GM21423 (cell line): Measurements from ENCODE around the gene PRKCA.
"Not testable (repeated sequence)": the region's sequence is repeated elsewhere in the genome, so short reads cannot be mapped to it uniquely, and the experiment has no call there.

Source experiments
- ATAC-seq: cut with Tn5 transposase; IDR thresholded peaks from one replicate; pipeline ENCODE4 v1.9.1; 2021; ENCODE audit warnings: mild to moderate bottlenecking, moderate library complexity; ENCODE audit not compliant: unreplicated experiment

The PRKCA gene

DNA sequence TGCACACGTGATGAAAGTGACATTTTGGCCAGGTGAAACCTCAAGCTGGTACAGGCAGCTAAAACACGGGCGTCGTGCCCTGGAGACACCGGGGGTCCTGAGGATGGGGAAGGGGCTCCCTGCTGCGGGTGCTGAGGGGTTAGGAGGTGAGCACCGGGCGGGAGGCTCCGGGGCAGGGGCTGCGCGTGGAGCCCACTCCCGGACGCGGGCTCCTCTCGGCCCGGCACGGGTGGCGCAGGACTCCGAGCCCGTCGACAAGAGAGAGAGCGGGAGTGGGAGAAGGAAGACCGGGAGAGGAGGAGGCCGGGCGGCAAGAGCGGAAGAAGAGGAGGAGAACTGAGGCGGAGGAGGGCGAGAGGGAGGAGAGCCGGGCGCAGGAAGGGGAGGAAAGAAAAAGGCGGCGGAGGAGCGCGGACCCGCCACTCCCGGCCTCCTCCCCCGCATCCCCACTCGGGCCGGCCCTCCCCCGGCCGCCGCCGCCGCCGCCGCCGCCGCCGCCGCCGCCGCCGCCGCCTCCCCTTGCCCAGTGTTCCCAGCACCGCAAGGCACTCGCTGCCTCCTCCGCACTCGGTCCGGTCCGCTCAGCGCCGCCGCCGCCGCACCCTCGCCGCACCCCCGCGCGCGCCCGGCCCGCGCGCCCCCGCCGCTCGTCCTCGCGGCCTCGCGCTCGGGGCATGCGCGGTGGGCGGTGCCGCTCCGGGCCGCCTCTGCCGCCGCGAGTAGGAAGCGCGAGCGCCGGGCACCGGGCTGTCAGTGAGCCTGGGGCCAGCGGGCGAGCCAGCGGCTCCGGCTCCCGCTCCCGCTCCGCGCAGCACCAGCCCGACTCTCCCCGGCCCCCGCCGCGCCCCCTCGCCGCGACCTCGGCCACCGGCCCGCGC is at the start of gene PRKCA:
Gene PRKCA, plus strand, starts transcription at position 750 of the 878 bp plus-strand sequence.
- ATAC-seq = peak; percentile 74

DNA sequence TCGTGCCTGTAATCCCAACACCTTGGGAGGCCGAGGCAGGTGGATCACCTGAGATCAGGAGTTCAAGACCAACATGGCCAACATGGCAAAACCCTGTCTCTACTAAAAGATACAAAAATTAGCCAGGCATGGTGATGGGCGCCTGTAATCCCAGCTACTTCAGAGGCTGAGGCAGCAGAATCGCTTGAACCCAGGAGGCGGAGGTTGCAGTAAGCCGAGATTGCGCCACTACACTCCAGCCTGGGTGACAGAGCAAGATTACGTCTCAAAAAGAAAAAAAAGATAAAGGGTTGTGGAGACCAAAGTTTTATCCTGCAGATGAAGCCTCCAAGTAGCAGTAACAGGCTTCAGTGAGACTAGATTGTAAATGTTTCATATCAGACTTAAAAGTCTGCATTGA is 49.0 kb upstream of the PRKCA start:
- ATAC-seq = not testable (repeated sequence)

DNA sequence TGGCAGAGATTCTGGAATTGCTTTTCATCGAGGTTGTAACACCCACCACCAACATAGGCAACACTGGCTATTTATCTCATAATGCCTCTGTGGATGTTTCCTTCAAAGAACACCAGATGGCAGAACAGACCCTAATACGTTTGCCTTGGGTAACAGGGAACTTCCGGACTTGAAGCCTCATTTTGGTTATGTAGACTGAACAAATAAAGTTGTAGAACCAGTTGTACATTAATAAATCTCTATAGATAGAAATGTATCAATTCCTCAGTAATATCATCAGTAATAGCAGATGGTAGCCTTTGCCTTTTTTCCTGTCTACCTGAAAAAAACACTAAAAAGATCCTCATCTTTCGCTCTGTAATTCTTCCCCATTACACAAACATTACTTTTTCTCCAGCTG is 47.3 kb upstream of the PRKCA start:
- no peak for ATAC-seq

DNA sequence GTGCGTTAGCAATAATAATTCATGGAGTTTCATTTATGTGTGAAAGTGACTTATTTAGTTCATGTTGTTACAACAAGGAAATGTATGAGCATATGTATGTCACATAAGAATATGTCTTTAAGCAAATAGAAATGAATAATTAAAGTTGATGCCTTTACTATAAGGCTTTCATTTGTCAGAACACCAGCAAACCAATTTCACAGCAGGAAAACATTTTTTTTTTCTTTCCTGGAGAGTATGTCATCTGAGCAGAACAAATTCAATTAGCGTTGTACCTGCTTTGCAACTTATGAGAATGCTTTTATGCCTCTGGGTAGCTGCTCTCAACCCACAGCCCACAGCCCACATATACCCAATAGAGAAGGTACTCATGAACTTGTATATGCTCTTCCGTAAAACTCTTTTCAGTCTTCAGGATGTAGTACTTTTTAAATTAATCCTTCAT is 46.9 kb upstream of the PRKCA start:
- no peak for ATAC-seq

DNA sequence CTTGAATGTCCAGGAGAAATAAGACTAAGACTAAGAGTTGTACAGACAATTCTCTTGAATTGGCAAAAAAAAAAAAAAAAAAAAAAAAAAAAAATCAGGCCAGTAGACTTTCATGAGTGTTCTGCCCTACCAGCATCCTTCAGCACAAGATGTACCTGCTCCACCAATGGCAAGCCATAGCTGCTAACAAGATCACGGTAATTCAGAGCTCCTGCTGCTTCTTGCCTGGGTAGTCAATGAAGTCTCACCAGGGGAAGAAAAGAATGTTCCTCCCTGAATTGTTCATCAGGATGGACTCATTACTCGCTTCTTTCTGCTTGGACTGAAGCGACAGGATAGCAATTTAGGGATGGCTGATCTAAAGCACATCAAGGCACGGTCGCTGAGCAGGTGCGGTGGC is 42.1 kb upstream of the PRKCA start:
- no peak for ATAC-seq

DNA sequence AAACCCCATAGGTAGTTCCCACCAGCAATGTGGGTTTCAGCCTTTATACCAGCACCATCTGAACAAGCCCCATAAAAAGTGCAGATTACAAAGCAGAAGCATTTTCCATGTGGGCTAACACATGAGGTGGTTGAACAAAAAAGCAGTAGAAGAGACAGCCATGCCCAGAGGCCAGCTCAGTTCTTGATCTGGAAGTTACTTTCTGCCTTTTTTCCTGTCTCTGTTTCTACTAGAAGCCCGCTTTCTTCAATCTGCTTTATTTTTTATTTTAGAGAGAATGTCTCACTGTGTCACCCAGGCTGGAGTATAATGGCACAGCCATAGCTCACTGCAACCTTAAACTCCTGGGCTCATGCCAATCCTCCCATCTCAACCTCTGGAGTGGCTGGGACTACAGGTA is 41.7 kb upstream of the PRKCA start:
- no peak for ATAC-seq

DNA sequence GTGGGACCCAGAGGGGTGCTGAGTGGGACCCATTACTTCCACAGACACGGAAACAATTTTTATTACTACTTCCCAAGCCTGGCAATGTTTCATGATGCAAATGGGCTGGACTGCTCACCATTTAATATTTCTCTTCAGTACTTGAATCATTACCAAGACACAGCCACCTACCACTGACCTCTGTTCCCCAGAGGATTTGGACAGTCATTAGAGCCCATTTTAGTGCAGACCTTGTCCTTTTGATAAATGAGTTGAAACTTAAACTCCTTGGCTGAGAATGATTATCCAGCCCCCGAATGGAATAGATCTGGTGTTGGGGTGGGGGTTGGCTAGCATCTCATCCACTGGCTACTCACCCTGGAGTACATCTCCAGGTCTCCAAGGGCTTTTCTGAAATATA is 39.6 kb upstream of the PRKCA start:
- no peak for ATAC-seq

DNA sequence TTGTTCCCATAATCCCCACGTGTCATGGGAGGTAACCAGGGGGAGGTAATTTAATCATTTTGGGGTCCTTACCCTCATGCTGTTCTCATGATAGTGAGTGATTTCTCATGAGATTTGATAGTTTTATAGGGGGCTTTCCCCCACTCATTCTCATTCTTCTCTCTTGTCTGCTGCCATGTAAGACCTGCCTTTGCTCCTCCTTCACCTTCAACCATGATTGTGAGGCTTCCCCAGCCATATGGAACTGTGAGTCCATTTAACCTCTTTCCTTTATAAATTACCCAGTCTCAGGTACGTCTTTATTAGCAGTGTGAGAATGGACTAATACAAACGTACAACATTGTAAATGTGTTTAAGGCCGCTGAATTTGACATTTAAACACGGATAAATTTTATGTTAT is 37.7 kb upstream of the PRKCA start:
- no peak for ATAC-seq

DNA sequence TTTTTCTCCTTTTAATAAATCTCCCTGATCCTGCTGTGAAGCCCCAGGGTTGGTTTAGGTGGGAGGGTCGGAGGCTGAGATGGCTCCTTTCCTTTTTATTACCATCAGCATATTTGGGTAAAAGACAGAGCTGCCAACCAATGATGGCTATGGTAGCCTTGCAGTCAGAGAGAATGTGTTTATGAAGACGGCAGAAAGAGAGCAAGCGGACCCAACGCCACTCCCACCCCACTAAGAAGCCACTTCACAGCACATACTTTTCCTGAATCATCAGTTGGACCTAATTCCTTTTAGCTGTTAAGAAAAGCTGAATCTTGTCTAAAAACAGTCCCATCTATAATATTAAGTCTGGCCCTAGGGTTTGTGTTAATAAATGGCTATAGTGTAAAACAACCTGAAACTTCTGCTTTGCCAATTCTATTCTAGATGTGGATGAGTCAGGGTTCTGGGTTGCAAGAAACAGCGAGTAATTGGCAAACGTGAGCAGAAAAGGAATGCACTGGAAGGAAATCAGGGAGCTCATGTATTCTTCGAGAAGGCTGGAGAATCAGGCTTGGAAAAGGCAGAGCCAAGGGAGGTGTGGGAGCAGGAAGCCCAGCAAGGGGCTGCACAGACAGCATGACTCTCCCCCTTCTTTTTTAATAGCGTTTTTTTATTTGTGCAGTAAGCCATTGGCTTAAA is 34.0 kb upstream of the PRKCA start:
- ATAC-seq = no peak

DNA sequence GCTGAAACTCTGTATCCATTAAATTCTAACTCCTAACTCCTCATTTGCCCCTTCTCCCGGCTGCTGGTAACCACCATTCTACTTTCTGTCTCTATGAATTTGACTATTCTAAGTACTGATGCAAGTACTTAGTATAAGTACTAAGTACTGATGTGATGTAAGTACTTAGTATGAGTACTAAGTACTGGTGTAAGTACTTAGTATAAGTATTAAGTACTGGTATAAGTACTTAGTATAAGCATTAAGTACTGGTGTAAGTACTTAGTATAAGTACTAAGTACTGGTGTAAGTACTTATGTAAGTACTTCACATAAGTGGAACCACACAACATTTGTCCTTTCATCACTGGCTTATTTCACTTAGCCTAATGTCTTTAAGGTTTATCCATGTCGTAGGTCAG is 32.3 kb upstream of the PRKCA start:
- ATAC-seq = no peak

DNA sequence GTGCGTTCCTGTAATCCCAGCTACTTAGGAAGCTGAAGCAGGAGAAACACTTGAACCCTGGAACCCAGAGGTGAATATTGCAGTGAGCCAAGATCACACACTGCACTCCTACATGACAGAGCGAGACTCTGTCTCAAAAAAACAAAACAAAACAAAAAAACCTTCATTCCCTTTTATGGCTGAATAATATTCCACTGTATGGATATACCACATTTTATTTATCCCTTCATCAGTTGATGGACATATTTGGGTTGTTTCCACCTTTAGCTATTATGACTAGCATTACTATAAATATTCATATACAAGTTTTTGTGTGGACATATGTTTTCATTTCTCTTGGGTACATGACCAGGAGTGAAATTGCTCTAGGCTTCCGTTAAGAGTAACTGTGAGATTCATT is 30.9 kb upstream of the PRKCA start:
- no peak for ATAC-seq

DNA sequence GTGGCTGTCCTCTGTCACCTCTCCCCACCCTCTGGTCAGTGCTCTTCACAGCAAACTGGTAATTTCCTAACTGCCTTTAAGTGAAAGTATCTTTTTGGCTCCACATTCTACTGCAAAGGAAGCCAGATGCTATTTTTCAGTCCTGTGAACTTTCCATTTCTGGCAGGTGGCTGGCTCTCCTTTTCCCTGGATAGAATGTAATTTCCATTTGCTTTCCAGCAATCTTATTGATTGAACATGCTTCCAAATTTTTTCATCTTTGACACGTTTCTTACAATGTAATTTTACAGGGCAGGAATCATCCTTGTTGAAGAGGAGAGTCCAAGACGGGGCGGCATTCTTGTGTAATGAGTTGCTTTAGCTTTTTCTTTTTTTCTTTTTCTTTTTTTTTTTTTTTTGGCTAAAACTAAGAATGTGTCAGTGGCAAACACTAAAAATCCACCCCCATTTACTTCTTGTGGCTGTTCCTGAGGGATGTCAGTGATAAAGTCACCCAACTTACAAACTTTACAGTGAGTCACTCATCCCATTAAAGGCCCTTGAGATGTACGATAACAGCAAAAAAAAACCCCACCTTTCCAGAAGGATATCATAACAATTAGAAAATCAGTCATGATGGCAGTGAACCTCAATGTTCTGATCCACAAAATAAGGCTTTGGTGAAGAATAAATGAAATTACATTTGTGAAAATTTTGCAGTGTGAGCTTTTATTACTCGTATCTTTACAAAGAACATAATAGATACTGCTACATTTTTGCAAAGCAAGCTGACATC is 29.4 kb upstream of the PRKCA start:
- no peak for ATAC-seq

DNA sequence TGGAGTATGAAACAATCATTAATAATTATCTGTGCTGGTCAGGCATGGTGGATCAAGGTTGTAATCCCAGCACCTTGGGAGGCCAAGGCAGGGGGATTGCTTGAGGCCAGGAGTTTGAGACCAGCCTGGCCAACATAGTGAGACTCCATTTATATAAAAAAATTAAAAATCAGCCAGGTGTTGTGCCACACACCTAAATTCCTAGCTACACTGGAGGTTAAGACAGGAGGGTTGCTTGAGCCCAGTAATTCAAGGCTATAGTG is 28.9 kb upstream of the PRKCA start:
- ATAC-seq = no peak

DNA sequence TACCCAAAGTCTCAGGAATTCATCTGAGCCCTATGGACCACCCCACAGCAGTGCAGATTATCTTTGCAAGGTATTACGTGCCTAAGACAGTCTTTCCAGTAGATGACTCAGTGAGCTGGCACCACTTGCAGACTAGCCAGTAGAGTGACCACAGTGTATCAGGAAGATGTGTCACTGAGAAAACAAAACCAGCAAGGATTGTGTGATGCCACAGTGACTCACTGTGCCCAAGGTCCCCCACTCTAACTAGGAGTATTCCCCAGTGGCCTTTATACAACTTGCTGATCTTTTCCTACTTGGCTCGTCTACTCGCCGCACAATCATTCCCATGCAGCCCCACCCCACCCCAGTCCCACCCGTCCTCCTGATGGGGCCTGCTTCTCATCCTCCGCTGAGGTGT is 26.8 kb upstream of the PRKCA start:
- ATAC-seq = no peak

DNA sequence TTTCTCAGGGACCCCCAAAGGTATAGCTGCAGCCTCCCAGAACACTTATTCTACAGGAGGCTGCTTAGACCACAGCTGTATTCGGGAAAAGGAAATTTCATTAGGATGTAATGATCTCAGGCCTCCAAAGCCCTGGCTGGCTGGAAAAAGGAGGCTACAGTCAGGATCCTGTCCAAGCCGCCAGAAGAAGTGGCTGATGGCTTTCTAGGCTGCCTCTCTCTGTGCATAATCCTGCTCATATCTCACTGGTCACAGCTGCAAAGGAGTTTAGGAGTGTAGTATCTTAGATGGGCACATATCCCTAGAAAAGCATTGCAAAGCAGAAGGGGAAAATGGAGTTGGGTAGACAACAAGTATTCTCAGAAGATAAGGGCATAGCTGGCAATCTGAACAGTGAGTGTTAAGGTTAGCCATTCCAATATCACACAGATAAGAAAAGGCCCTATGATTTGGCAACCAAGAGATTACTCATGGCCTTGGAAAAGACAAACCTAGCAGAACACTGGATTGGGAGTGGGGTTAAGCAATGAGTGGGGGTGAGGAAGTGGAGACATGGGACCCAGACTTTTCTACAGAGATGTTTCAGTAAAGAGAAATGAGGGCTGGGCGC is 26.0 kb upstream of the PRKCA start:
- no peak for ATAC-seq

DNA sequence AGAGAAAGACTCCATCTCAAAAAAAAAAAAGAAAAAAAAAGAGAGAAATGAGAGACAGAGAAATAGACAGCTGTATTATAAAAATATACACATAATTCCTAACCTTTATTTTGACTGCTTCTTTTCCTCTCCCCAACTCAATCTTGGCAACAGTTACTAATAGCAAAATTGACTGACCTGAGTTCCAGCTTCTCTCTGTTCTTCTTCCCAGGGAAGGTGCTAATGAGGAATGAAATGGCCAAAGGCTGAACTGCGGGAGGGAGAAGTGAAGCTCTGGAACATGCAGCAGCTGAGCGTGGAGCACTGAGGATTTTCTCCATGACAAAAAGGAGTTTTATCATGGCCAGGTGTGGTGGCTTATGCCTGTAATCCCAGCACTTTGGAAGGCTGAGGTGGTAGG is 25.2 kb upstream of the PRKCA start:
- no peak for ATAC-seq

DNA sequence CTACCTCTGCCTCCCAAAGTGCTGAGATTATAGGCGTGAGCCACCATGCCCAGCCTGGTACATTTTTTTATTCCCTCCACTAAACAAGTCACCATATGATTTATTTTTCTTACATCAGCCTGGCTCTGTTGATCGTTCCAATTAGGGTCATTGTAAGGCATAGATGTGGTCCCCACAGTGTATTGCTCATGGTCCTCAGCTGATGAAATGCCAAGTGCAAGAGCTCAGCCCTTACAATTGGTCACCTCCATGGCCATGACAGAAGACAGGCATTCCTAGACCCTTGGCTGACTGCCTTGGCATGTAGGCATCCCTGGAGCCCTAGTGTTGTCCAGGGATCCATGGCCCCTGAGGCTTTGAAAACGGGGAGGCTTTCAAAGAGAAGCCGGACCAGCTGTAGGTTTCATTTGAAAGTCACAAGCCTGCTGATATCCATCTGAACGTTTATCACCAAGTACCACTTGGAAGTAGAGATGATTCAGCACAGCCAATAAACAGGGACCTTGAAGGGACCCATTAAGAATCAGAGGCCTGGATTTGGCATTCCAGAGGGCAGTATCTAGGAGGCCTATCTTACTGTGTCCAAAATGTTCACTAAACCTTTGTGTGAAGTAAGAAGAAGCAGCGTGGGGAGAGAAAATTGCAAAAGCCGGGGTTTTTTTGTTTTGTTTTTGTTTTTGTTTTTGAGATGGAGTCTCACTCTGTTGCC is 20.6 kb upstream of the PRKCA start:
- no peak for ATAC-seq

DNA sequence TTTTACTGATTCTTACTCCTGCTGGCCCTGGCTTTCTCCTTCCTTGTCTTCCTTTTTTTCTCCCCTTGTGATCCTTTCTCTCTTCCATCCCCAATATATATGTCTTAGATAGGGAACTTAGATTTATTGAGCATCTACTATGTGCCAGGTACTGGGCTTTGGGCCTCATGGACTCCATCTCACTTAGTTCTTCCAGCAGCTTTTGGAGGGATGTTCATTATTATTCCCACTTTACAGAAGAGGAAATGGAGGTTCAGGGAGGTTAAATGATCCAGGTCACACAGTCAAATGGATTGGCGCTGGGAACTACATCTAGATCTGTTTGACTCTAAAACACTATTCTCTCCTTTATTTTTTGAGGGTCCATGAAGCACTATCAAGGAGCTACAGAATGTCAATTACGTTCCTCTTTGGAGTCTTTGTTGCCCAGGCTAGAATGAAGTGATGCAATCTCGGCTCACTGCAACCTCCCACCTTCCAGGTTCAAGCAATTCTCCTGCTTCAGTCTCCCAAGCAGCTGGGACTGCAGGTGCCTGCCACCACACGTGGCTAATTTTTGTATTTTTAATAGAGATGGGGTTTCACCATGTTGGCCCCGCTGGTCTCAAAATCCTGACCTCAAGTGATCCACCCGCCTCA is 19.0 kb upstream of the PRKCA start:
- ATAC-seq = no peak

DNA sequence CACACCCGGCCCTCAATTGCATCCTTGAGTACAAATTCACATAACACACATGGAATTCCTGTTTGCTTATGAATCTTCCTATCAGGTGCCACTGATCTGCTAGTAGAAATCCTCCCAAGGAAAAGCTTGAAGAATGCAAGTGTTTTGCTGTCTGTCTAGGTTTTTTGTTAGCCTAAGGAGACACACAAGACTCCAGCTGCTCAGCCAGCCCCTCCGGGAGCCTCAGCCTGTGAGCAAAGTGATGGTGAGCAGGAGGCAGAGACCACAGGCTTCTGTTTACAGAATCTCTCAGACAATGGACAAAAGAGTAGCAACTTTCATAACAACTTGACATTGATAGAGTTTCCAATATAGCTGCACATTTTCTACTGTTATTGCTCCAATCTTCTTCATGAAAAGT is 18.4 kb upstream of the PRKCA start:
- ATAC-seq = no peak

DNA sequence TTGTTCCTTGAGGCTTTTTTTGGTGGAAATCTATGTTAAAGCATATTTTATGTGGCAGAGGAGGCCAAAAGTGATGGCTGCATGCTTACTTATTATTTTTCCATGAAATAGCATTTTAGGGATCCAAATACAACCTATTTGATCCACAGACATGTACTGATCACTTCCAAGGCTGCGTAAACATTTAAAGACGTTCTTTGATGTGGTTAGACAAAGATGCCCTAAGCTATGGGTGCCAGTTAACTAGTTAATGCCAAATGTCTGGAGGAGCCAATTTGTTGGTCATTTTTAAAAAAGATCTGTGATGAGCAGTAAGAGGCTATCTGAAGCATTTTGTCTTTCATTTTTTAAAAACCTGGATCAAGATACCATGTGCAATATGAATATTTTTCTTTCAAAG is 17.3 kb upstream of the PRKCA start:
- ATAC-seq = no peak
